Neural progenitor cell (in vitro differentiated cells): ENCODE measurements around the gene TANC1. TPM values are rescaled to one million over a fixed set of nuclear protein-coding genes. Genes with fewer than 3 reads are reported as not detected.

ENCODE experiments used
- DNase-seq: peaks from one replicate; pipeline ENCODE4 v3.0.0-alpha.2; 2016; ENCODE audit warnings: low spot score
- H2AFZ ChIP-seq: fragments of 200-600 bp; sonication (generic); replicated peaks from 2 replicates; pipeline ENCODE4 v1.6.1; 2016; ENCODE audit warnings: antibody characterized with exemption
- H3F3A ChIP-seq: fragments of 200-600 bp; sonication (generic); 2 replicates; pipeline ENCODE4 v1.6.1; 2016; ENCODE audit warnings: antibody characterized with exemption, low read depth
- H3K27ac ChIP-seq: fragments of 200-600 bp; sonication (generic); 2 replicates; pipeline ENCODE4 v1.5.1; 2016; ENCODE audit warnings: mild to moderate bottlenecking
- H3K27me3 ChIP-seq: fragments of 200-600 bp; sonication (generic); 2 replicates; pipeline ENCODE4 v1.6.1; 2016; ENCODE audit warnings: mild to moderate bottlenecking, moderate library complexity
- H3K36me3 ChIP-seq: fragments of 200-600 bp; sonication (generic); 2 replicates; pipeline ENCODE4 v1.5.1; 2016
- H3K4me1 ChIP-seq: fragments of 200-600 bp; sonication (generic); 2 replicates; pipeline ENCODE4 v1.6.1; 2016; ENCODE audit warnings: mixed run types
- H3K4me2 ChIP-seq: fragments of 200-600 bp; sonication (generic); 2 replicates; pipeline ENCODE4 v1.6.1; 2016
- H3K4me3 ChIP-seq: fragments of 200-600 bp; sonication (generic); 2 replicates; pipeline ENCODE4 v1.5.1; 2016
- H3K79me2 ChIP-seq: fragments of 200-600 bp; sonication (generic); 2 replicates; pipeline ENCODE4 v1.6.1; 2016; ENCODE audit warnings: low read depth
- H3K9ac ChIP-seq: fragments of 200-600 bp; sonication (generic); 2 replicates; pipeline ENCODE4 v1.6.1; 2016
- H3K9me3 ChIP-seq: fragments of 200-600 bp; sonication (generic); 2 replicates; pipeline ENCODE4 v1.5.1; 2016; ENCODE audit warnings: low read depth
- H4K20me1 ChIP-seq: fragments of 200-600 bp; sonication (generic); 2 replicates; pipeline ENCODE4 v1.6.1; 2016; ENCODE audit warnings: low read depth
- H3K27ac Mint-ChIP-seq: 3 replicates; pipeline ENCODE4 v1.8.0; 2021; ENCODE audit warnings: mixed read lengths
- H3K27me3 Mint-ChIP-seq: 2 replicates; pipeline ENCODE4 v1.8.0; 2022; ENCODE audit warnings: low read depth, mild to moderate bottlenecking, inconsistent platforms, moderate library complexity, mixed read lengths; ENCODE audit not compliant: insufficient read depth
- H3K36me3 Mint-ChIP-seq: 3 replicates; pipeline ENCODE4 v1.8.0; 2021; ENCODE audit warnings: mixed read lengths
- H3K4me1 Mint-ChIP-seq: 3 replicates; pipeline ENCODE4 v1.8.0; 2021; ENCODE audit warnings: mixed read lengths
- H3K4me3 Mint-ChIP-seq: 3 replicates; pipeline ENCODE4 v1.8.0; 2021; ENCODE audit warnings: mild to moderate bottlenecking, moderate library complexity, mixed read lengths
- H3K9me3 Mint-ChIP-seq: 3 replicates; pipeline ENCODE4 v1.8.0; 2020; ENCODE audit warnings: mixed read lengths
- EZH2 ChIP-seq: fragments of 200-600 bp; sonication (generic); IDR thresholded peaks from 2 replicates; pipeline ENCODE4 v1.6.1; 2017; ENCODE audit warnings: antibody characterized with exemption, mild to moderate bottlenecking, moderate library complexity
- EZH2phosphoT487 ChIP-seq: fragments of 200-600 bp; sonication (generic); IDR thresholded peaks from 2 replicates; pipeline ENCODE4 v1.6.1; 2017; ENCODE audit warnings: antibody characterized with exemption
- total RNA-seq: library from RNA; depleted of rRNA; stranded (reverse); fragments of >200 nt; gene quantifications from 2 replicates; pipeline ENCODE4 v1.2.3, GENCODE V29; 2015; ENCODE audit warnings: low replicate concordance
- TF ChIP-seq, protein P1 (sequence below): fragments of 200-600 bp; sonication (generic); IDR thresholded peaks from 2 replicates; pipeline ENCODE4 v1.5.1; 2017; ENCODE audit warnings: antibody characterized with exemption, mild to moderate bottlenecking

The TANC1 gene
- total RNA-seq, 1 donor from 2014 or later = 11.9 TPM

DNA sequence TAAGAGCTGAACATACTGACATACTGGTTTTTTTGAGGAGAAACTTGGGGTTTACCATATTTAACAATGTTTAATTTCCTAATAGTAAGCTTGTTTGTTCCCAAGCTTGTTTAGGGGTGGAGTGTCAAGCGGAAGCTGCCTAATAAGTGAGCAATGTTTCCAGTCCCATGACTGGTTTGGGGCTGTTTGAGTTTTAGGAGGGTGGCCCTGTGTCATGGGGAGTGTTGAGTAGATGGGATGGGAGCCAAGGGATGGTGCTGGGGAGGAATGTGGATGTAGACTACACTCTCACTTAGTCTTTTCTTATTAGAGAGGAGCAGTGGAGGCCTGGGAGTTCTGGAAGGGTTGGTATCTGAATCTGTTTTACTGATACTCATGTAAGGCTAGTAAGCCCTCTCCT lies 128.5 kb downstream of the TANC1 start:
- H3K79me2 ChIP-seq = no peaks in the 10 kb centered on the region
- H3K4me2 ChIP-seq = no peak overlapping the region
- no peak overlapping the region for H3K4me3 Mint-ChIP-seq
- H3K27me3 ChIP-seq = no peaks in the 10 kb centered on the region
- H2AFZ ChIP-seq = no peak overlapping the region
- no peak overlapping the region for H3K27ac Mint-ChIP-seq
- no peaks in the 10 kb centered on the region for H4K20me1 ChIP-seq
- H3K9ac ChIP-seq = no peak overlapping the region
- TF ChIP-seq, protein P1, sequence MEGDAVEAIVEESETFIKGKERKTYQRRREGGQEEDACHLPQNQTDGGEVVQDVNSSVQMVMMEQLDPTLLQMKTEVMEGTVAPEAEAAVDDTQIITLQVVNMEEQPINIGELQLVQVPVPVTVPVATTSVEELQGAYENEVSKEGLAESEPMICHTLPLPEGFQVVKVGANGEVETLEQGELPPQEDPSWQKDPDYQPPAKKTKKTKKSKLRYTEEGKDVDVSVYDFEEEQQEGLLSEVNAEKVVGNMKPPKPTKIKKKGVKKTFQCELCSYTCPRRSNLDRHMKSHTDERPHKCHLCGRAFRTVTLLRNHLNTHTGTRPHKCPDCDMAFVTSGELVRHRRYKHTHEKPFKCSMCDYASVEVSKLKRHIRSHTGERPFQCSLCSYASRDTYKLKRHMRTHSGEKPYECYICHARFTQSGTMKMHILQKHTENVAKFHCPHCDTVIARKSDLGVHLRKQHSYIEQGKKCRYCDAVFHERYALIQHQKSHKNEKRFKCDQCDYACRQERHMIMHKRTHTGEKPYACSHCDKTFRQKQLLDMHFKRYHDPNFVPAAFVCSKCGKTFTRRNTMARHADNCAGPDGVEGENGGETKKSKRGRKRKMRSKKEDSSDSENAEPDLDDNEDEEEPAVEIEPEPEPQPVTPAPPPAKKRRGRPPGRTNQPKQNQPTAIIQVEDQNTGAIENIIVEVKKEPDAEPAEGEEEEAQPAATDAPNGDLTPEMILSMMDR = no peak
- TF ChIP-seq EZH2 (no peak), EZH2phosphoT487 (no peak)
- no peaks in the 10 kb centered on the region for H3K27me3 Mint-ChIP-seq
- no peaks in the 10 kb centered on the region for H3F3A ChIP-seq
- H3K4me1 Mint-ChIP-seq = peaks cover 13% of the 10 kb centered on the region
- no peak for DNase-seq
- H3K36me3 Mint-ChIP-seq = peaks cover 9% of the 10 kb centered on the region
- no peaks in the 10 kb centered on the region for H3K9me3 ChIP-seq
- H3K27ac ChIP-seq = no peak overlapping the region
- no peaks in the 10 kb centered on the region for H3K36me3 ChIP-seq
- no peak overlapping the region for H3K4me3 ChIP-seq
- H3K9me3 Mint-ChIP-seq = peaks cover 4% of the 10 kb centered on the region
- no peaks in the 10 kb centered on the region for H3K4me1 ChIP-seq

DNA sequence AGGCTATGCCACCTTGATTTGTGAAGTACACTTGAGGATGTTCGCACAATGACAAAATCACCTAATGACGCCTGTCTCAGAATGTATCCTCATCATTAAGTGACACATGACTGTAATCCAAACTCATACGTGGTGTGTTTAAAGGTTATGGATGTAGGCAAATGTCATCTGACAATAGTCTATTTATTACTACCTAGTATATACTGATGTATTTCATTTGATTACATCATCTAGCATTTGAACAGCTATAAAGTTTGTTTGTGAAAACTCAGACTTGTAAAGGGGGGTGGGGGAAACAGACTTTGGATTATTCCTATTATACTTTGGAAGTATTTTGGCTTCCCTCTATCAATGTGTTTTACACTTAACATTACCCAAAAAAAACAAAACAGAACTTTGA lies 129.9 kb downstream of the TANC1 start:
- no peak overlapping the region for H3K27ac Mint-ChIP-seq
- Histone ChIP-seq H3K4me2 (no peak overlapping the region), H3K9ac (no peak overlapping the region), H3K79me2 (no peaks in the 10 kb centered on the region), H2AFZ (no peak overlapping the region), H3K27ac (no peak overlapping the region), H3K27me3 (no peaks in the 10 kb centered on the region), H3K36me3 (no peaks in the 10 kb centered on the region), H3K4me3 (no peak overlapping the region), H3F3A (no peaks in the 10 kb centered on the region), H4K20me1 (no peaks in the 10 kb centered on the region), H3K4me1 (no peaks in the 10 kb centered on the region), H3K9me3 (no peaks in the 10 kb centered on the region)
- no peak overlapping the region for H3K4me3 Mint-ChIP-seq
- H3K9me3 Mint-ChIP-seq = peaks cover 4% of the 10 kb centered on the region
- H3K4me1 Mint-ChIP-seq = peaks cover 13% of the 10 kb centered on the region
- H3K36me3 Mint-ChIP-seq = peaks cover 9% of the 10 kb centered on the region
- H3K27me3 Mint-ChIP-seq = no peaks in the 10 kb centered on the region
- no peak for TF ChIP-seq EZH2
- no peak for DNase-seq

DNA sequence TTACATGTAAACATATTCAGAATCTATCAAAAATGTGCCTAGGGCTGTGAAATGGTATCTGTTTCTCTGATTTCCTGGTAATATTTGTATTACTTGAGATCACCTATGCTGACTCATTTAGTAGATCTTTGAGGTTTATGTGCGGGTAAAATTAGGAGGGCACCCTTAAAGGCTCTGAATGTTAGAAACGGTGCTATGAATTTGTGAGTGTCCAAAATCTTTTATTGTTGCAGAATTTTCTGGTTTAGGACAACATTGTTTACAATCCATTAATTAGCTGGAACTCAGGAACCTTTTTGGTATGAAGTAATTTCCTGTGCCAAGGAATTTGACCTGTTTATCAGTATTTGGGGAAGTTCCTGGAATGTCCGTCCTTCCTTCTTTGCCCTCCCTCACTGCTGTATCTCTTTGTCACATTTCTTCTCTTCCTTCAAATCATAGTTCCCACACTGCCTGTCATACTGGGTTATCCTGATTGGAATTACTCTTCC lies 130.5 kb downstream of the TANC1 start:
- Histone ChIP-seq H3K9me3 (no peaks in the 10 kb centered on the region), H3K9ac (no peak overlapping the region), H3K79me2 (no peaks in the 10 kb centered on the region), H3F3A (no peaks in the 10 kb centered on the region), H3K4me1 (no peaks in the 10 kb centered on the region), H3K36me3 (no peaks in the 10 kb centered on the region), H3K4me3 (no peak overlapping the region), H3K27me3 (no peaks in the 10 kb centered on the region), H4K20me1 (no peaks in the 10 kb centered on the region), H2AFZ (no peak overlapping the region), H3K27ac (no peak overlapping the region), H3K4me2 (no peak overlapping the region)
- H3K27ac Mint-ChIP-seq = no peak overlapping the region
- TF ChIP-seq, protein P1 = no peak
- TF ChIP-seq EZH2phosphoT487 = no peak
- no peak for TF ChIP-seq EZH2
- H3K4me3 Mint-ChIP-seq = no peak overlapping the region
- no peak for DNase-seq
- no peaks in the 10 kb centered on the region for H3K27me3 Mint-ChIP-seq
- peaks cover 4% of the 10 kb centered on the region for H3K9me3 Mint-ChIP-seq
- H3K4me1 Mint-ChIP-seq = peaks cover 7% of the 10 kb centered on the region
- peaks cover 9% of the 10 kb centered on the region for H3K36me3 Mint-ChIP-seq

DNA sequence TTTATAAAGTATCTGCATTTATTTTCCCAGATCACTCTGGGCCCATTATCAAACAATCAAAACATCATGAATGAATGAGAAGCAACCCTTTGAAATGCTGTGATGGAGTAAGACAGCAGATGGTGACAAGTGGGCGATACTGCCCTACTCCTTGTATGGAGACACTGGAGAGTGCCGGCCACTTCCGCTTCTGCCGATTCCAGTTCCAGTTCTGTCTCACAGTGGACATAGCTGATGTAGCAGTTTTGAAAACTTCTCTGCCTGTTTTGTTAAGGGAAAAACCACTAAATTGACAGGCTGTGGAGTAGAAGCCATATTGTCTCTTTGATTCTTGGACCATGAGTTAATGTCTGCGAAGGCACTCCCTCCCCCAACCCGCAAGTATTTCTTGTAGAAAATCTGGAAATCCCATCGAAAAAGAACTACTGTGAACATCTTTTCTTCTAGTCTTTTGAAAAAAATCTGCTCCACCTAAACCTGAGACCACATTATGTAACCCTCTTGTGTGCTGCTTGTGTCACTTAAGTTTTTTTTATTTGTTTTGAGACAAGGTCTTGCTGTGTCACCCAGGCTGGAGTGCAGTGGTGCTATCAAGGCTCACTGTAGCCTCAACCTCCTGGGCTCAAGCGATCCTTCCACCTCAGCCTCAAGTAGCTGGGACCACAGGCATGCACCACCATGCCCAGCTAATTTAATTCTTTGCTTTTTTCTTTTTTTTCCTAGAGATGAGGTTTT lies 133.5 kb downstream of the TANC1 start:
- no peaks in the 10 kb centered on the region for H3F3A ChIP-seq
- peaks cover 5% of the 10 kb centered on the region for H3K36me3 Mint-ChIP-seq
- H3K4me1 Mint-ChIP-seq = peaks cover 3% of the 10 kb centered on the region
- H3K27ac ChIP-seq = no peak overlapping the region
- TF ChIP-seq EZH2phosphoT487 (no peak), EZH2 (no peak)
- TF ChIP-seq, protein P1 = no peak
- H2AFZ ChIP-seq = no peak overlapping the region
- H3K4me3 ChIP-seq = no peak overlapping the region
- H4K20me1 ChIP-seq = no peaks in the 10 kb centered on the region
- no peaks in the 10 kb centered on the region for H3K79me2 ChIP-seq
- H3K9me3 ChIP-seq = no peaks in the 10 kb centered on the region
- no peaks in the 10 kb centered on the region for H3K27me3 ChIP-seq
- H3K36me3 ChIP-seq = no peaks in the 10 kb centered on the region
- no peak overlapping the region for H3K4me2 ChIP-seq
- H3K27ac Mint-ChIP-seq = no peak overlapping the region
- no peaks in the 10 kb centered on the region for H3K9me3 Mint-ChIP-seq
- H3K4me1 ChIP-seq = no peaks in the 10 kb centered on the region
- no peak for DNase-seq
- no peak overlapping the region for H3K9ac ChIP-seq
- H3K27me3 Mint-ChIP-seq = no peaks in the 10 kb centered on the region
- H3K4me3 Mint-ChIP-seq = no peak overlapping the region
